HepG2 (cell line): Measurements from ENCODE around the gene FXYD1. TPM values are rescaled to one million over a fixed set of nuclear protein-coding genes. Genes with fewer than 3 reads are reported as not detected.

ENCODE experiments used
- ATAC-seq: fragments of 200-7000 bp; cut with Tn5 transposase; 3 replicates; pipeline ENCODE4 v1.9.1; 2020; ENCODE audit warnings: mild to moderate bottlenecking, moderate library complexity
- BruUV-seq: library from RNA; stranded (reverse); fragments of 400-500 nt; replicated peaks from 2 replicates; lab custom pipeline; 2021; lab: Mats Ljungman, UMichigan
- CTCF ChIA-PET: fragments of 300-600 bp; formaldehyde crosslinking; extraction: SDS; loops from one replicate; lab custom pipeline; 2021; ENCODE audit warnings: low total read pairs, inconsistent platforms, low intra/inter-chr PET ratio; lab: Yijun Ruan, JAX
- POLR2A ChIA-PET: fragments of 350-600 bp; sonication (Branson Sonifier 250); formaldehyde crosslinking; loops from one replicate; lab custom pipeline; 2020; ENCODE audit warnings: antibody characterized with exemption, inconsistent platforms; lab: Yijun Ruan, JAX
- DNase-seq: peaks from one replicate; pipeline ENCODE4 v3.0.0-alpha.2; 2015; ENCODE audit warnings: low spot score
- FAIRE-seq: peaks from 3 replicates; lab custom pipeline; 2011; peaks lifted over from hg19 to GRCh38; lab: Jason Lieb, UNC
- H2AFZ ChIP-seq: one replicate; pipeline ENCODE4 v1.6.1; 2011; ENCODE audit warnings: low read length, inconsistent platforms
- H3K27ac ChIP-seq: fragments of 300-600 bp; 3 replicates; pipeline ENCODE4 v1.8.0; 2011; ENCODE audit warnings: mixed run types, mild to moderate bottlenecking, mixed read lengths, low read length, inconsistent platforms; ENCODE audit not compliant: insufficient read depth; ENCODE audit errors: extremely low read length
- H3K27me3 ChIP-seq, 2 experiments: fragments of 200-600 bp in 1 of 2; 2 replicates in 1 of 2; 3 replicates in 1 of 2; pipeline versions ENCODE4 v1.6.0 to v1.8.0; 2011; ENCODE audit warnings: low read length in 2 of 2, mild to moderate bottlenecking in 2 of 2, moderate library complexity in 2 of 2, inconsistent platforms in 1 of 2; ENCODE audit not compliant: insufficient read depth in 2 of 2, control insufficient read depth in 1 of 2
- H3K36me3 ChIP-seq, 2 experiments: fragments of 200-600 bp in 1 of 2; replicated peaks in 1 of 2; 2 replicates in 1 of 2; 3 replicates in 1 of 2; pipeline versions ENCODE4 v1.5.1 to v1.8.0; 2011; ENCODE audit warnings: low read length in 2 of 2, inconsistent platforms in 1 of 2; ENCODE audit not compliant: insufficient read depth in 2 of 2, control insufficient read depth in 1 of 2
- H3K4me1 ChIP-seq: 2 replicates; pipeline ENCODE4 v1.5.1; 2012; ENCODE audit warnings: low read length, inconsistent platforms; ENCODE audit not compliant: insufficient read depth
- H3K4me2 ChIP-seq: 2 replicates; pipeline ENCODE4 v1.6.0; 2011; ENCODE audit warnings: low read depth, low read length, inconsistent platforms
- H3K4me3 ChIP-seq, 3 experiments: fragments of 200-600 bp in 1 of 3; sonication (generic), shearing (Covaris generic) in 1 of 3; replicated peaks in 1 of 3; 2 replicates each; pipeline ENCODE4 v1.5.1; 2011 to 2016; ENCODE audit warnings: low read length in 3 of 3, inconsistent platforms in 2 of 3, low read depth in 2 of 3, mild to moderate bottlenecking in 2 of 3, control low read depth in 1 of 3, mixed read lengths in 1 of 3; ENCODE audit not compliant: insufficient read depth in 1 of 3
- H3K79me2 ChIP-seq: one replicate; pipeline ENCODE4 v1.6.1; 2011; ENCODE audit warnings: low read length, inconsistent platforms; ENCODE audit not compliant: insufficient read depth
- H3K9ac ChIP-seq: 2 replicates; pipeline ENCODE4 v1.6.0; 2011; ENCODE audit warnings: mild to moderate bottlenecking, low read depth, low read length, inconsistent platforms; ENCODE audit not compliant: insufficient read depth
- H3K9me3 ChIP-seq: 2 replicates; pipeline ENCODE4 v1.5.1; 2012; ENCODE audit warnings: mild to moderate bottlenecking, low read length
- H4K20me1 ChIP-seq: 2 replicates; pipeline ENCODE4 v1.6.0; 2011; ENCODE audit warnings: inconsistent platforms, mild to moderate bottlenecking, low read length, moderate library complexity; ENCODE audit not compliant: insufficient read depth
- EP300 ChIP-seq, 3 experiments: sonication (generic) in 1 of 3; formaldehyde crosslinking in 1 of 3; IDR thresholded peaks; 2 replicates each; pipeline versions ENCODE4 v1.5.1 to v1.6.1; 2011 to 2020; ENCODE audit warnings: low read depth in 2 of 3, low read length in 2 of 3, borderline replicate concordance in 1 of 3, improper control_type of control experiment in 1 of 3, mild to moderate bottlenecking in 1 of 3, missing genetic modification reagents in 1 of 3, moderate library complexity in 1 of 3
- FUBP1 ChIP-seq: sonication (generic); formaldehyde crosslinking; IDR thresholded peaks from 2 replicates; pipeline ENCODE4 v1.5.1; 2020; ENCODE audit warnings: missing genetic modification reagents, mild to moderate bottlenecking, borderline replicate concordance
- HCFC1 ChIP-seq: fragments of 150-350 bp; IDR thresholded peaks from 2 replicates; pipeline ENCODE4 v1.6.1; 2014; ENCODE audit warnings: low read depth, low read length
- KMT2A ChIP-seq: sonication (generic); formaldehyde crosslinking; IDR thresholded peaks from 2 replicates; pipeline ENCODE4 v1.4.0; 2020; ENCODE audit warnings: missing genetic modification reagents
- NBN ChIP-seq: fragments of 450-650 bp; conservative IDR thresholded peaks from 2 replicates; pipeline ENCODE4 v1.6.1; 2017
- ZBTB33 ChIP-seq: sonication (generic); formaldehyde crosslinking; IDR thresholded peaks from 2 replicates; pipeline ENCODE4 v1.4.0; 2020; ENCODE audit warnings: missing genetic modification reagents
- ZC3H4 ChIP-seq: sonication (generic); formaldehyde crosslinking; IDR thresholded peaks from 2 replicates; pipeline ENCODE4 v1.4.0; 2020; ENCODE audit warnings: missing genetic modification reagents, borderline replicate concordance
- ZNF790 ChIP-seq: sonication (generic); formaldehyde crosslinking; IDR thresholded peaks from 2 replicates; pipeline ENCODE4 v1.8.0; 2022; ENCODE audit warnings: missing genetic modification reagents, mild to moderate bottlenecking, borderline replicate concordance
- WGBS: methylation state at CpG from one replicate; pipeline ENCODE4 v1.1.6; 2017; ENCODE audit warnings: low lambda C conversion rate; 5-methylcytosine and 5-hydroxymethylcytosine counted together
- in situ Hi-C: cut with HindIII; loops from 2 replicates; pipeline ENCODE4 v1.10.0; 2017; ENCODE audit warnings: low pct_unique_long_range_greater_than_20kb; ENCODE audit not compliant: extremely low pct_ligation_motif_present
- intact Hi-C: fragments of 100-400 bp; cut with micrococcal nuclease; formaldehyde crosslinking; loops from one replicate; pipeline ENCODE4 v1.10.0; 2022; ENCODE audit not compliant: unreplicated experiment
- polyA plus RNA-seq, 8 experiments: library from polyadenylated mRNA; depleted of rRNA in 3 of 8; stranded (reverse) in 7 of 8; unstranded in 1 of 8; fragments of >200 nt; fragmentation: Illumina TruSeq in 4 of 8; extraction: Trizol in 4 of 8; gene quantifications; 2 replicates each; pipeline versions ENCODE4 v1.2.1 to v1.2.3, GENCODE V29; 2011 to 2016; ENCODE audit warnings: low read depth in 4 of 8, missing spikeins in 1 of 8, mixed read lengths in 1 of 8; ENCODE audit not compliant: insufficient read depth in 1 of 8
- total RNA-seq, 5 experiments: library from RNA; depleted of rRNA; stranded (reverse); fragments of >200 nt; fragmentation: Illumina TruSeq; extraction: Trizol; gene quantifications; 2 replicates each; pipeline ENCODE4 v1.2.3, GENCODE V29; 2016; ENCODE audit warnings: low read depth in 1 of 5
- TF ChIP-seq, protein P1 (sequence below): sonication (generic); formaldehyde crosslinking; IDR thresholded peaks from 2 replicates; pipeline ENCODE4 v1.9.0; 2021; ENCODE audit warnings: missing genetic modification reagents, mild to moderate bottlenecking, borderline replicate concordance
- TF ChIP-seq, protein P2 (sequence below): IDR thresholded peaks from 2 replicates; pipeline ENCODE4 v1.6.1; 2018; ENCODE audit warnings: missing genetic modification reagents, mild to moderate bottlenecking, missing compliant biosample characterization

The FXYD1 gene
- total and polyA plus RNA-seq, 2 of the 13 experiments (the other 11 are each of a cell fraction or from before 2014, with no cell fraction given): 31.2 TPM; not detected in 1

DNA sequence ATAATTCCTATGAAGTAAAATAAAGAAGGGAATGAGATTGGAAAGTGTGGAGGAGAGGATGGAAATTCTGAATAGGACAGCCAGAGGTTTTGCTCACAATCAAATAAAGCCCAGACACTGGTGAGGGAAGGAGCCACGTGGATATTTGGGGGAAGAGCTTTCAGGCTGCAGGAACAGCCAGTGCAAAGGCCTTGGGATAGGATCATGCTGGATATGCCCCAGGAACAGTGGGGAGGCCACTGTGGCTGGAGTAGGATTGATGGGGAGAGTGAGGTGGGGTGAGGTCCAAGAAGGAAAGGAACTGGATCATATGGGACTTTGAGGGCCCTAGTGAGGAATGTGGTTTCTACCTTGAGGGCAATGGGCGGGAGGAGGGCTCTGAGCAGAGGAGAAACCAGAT is 11.8 kb downstream of the FXYD1 start:
- 0% methylated on average over 2 of the region's 2 CpGs for WGBS
- Histone ChIP-seq H3K4me3 (no peak overlapping the region), H3K27ac (no peak overlapping the region), H3K79me2 (no peaks in the 10 kb centered on the region), H3K27me3 (peaks cover 18 to 45% of the 10 kb centered on the region in 2 experiments; a peak in 4 of 5 replicates), H3K4me1 (peaks cover 12% of the 10 kb centered on the region), H3K4me2 (no peak overlapping the region), H3K36me3 (no peaks in the 10 kb centered on the region), H3K9ac (no peak overlapping the region), H2AFZ (no peak overlapping the region), H4K20me1 (0 out of 2 replicates have a peak, but pooled peaks cover 2% of the 10 kb centered on the region), H3K9me3 (no peaks in the 10 kb centered on the region)
- intact Hi-C loops: no loop called here
- ATAC-seq: no peak
- TF ChIP-seq NBN (no peak), EP300 (IDR thresholded peaks at IDR 0.05; ENCODE audit: low read depth in 2 of 2, low read length in 2 of 2) (no peak), EP300 (CRISPR knock-in tag; IDR thresholded peaks at IDR 0.05; ENCODE audit: borderline replicate concordance) (no peak), HCFC1 (no peak), ZC3H4 (CRISPR knock-in tag) (no peak), KMT2A (no peak), FUBP1 (CRISPR knock-in tag) (no peak), ZNF790 (CRISPR knock-in tag) (no peak), ZBTB33 (CRISPR knock-in tag) (no peak)
- TF ChIP-seq, protein P1, sequence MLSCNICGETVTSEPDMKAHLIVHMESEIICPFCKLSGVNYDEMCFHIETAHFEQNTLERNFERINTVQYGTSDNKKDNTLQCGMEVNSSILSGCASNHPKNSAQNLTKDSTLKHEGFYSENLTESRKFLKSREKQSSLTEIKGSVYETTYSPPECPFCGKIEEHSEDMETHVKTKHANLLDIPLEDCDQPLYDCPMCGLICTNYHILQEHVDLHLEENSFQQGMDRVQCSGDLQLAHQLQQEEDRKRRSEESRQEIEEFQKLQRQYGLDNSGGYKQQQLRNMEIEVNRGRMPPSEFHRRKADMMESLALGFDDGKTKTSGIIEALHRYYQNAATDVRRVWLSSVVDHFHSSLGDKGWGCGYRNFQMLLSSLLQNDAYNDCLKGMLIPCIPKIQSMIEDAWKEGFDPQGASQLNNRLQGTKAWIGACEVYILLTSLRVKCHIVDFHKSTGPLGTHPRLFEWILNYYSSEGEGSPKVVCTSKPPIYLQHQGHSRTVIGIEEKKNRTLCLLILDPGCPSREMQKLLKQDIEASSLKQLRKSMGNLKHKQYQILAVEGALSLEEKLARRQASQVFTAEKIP (CRISPR knock-in tag): no peak
- TF ChIP-seq, protein P2, sequence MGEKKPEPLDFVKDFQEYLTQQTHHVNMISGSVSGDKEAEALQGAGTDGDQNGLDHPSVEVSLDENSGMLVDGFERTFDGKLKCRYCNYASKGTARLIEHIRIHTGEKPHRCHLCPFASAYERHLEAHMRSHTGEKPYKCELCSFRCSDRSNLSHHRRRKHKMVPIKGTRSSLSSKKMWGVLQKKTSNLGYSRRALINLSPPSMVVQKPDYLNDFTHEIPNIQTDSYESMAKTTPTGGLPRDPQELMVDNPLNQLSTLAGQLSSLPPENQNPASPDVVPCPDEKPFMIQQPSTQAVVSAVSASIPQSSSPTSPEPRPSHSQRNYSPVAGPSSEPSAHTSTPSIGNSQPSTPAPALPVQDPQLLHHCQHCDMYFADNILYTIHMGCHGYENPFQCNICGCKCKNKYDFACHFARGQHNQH (CRISPR knock-in tag): no peak
- in situ Hi-C loops: no loop called here
- POLR2A ChIA-PET: no interaction called here
- CTCF ChIA-PET: no interaction called here
- no peak for DNase-seq
- BruUV-seq: no TSS peak
- FAIRE-seq: no peak
